K562 (cell line): ENCODE measurements around the gene SNCG. TPM values are rescaled to one million over a fixed set of nuclear protein-coding genes. Genes with fewer than 3 reads are reported as not detected.
A peak's percentile ranks its signal among the peaks of the same experiment; 100 is the strongest.

Experiments
- DMBX1 ChIP-seq: fragments of 250-450 bp; sonication (Bioruptor Pico); IDR thresholded peaks from 2 replicates; pipeline ENCODE4 v1.8.0; 2022; ENCODE audit warnings: inconsistent platforms, mild to moderate bottlenecking, moderate library complexity, borderline replicate concordance
- MLLT1 ChIP-seq, 2 experiments: fragments of 450-650 bp; IDR thresholded peaks; 2 replicates each; pipeline ENCODE4 v1.6.1; 2016
- PHF21A ChIP-seq: fragments of 450-650 bp; IDR thresholded peaks from 2 replicates; pipeline ENCODE4 v1.6.1; 2017; ENCODE audit warnings: low read depth, borderline replicate concordance
- PRDM10 ChIP-seq: fragments of 450-650 bp; IDR thresholded peaks from 2 replicates; pipeline ENCODE4 v1.6.1; 2018; ENCODE audit not compliant: partially characterized antibody
- THRA ChIP-seq: fragments of 450-650 bp; IDR thresholded peaks from 2 replicates; pipeline ENCODE4 v1.6.1; 2017; ENCODE audit warnings: mild to moderate bottlenecking, moderate library complexity
- ZNF318 ChIP-seq, 2 experiments: fragments of 450-650 bp; IDR thresholded peaks; 2 replicates each; pipeline ENCODE4 v1.6.1; 2016; ENCODE audit warnings: mild to moderate bottlenecking in 2 of 2, borderline replicate concordance in 1 of 2, low read depth in 1 of 2, moderate library complexity in 1 of 2
- ZNF655 ChIP-seq: fragments of 250-450 bp; sonication (Bioruptor Pico); IDR thresholded peaks from 2 replicates; pipeline ENCODE4 v1.5.0; 2021
- polyA plus RNA-seq, 8 experiments: library from polyadenylated mRNA; depleted of rRNA in 4 of 8; stranded (reverse) in 5 of 8; unstranded in 3 of 8; fragments of >200 nt; fragmentation: Nextera tagmentation in 2 of 8; fragmentation: Illumina TruSeq in 1 of 8; extraction: Ambion mirVana in 2 of 8; extraction: Trizol in 1 of 8; gene quantifications; 2 replicates each; pipeline versions ENCODE4 v1.2.1 to v1.2.3, GENCODE V29; 2011 to 2014; ENCODE audit warnings: inconsistent platforms in 1 of 8, missing spikeins in 1 of 8
- total RNA-seq, 7 experiments: library from RNA; depleted of rRNA in 6 of 7; stranded (reverse); fragments of >200 nt in 6 of 7; fragmentation: Illumina TruSeq in 2 of 7; extraction: Trizol in 2 of 7; gene quantifications; 2 replicates each; pipeline versions ENCODE4 v1.2.1 to v1.2.3, GENCODE V29; 2011 to 2021; ENCODE audit warnings: low replicate concordance in 1 of 7

The SNCG gene
- total and polyA plus RNA-seq, 9 of the 15 experiments (the other 6 are each of a cell fraction or from before 2014, with no cell fraction given), result 9.8 to 146 (median 93.6) TPM

GRCh38 chr10:86960003-86960862 is 1.8 kb downstream of the SNCG start (continued):
- TF ChIP-seq ZNF318 (IDR thresholded peaks at IDR 0.05; ENCODE audit: borderline replicate concordance in 1 of 2, low read depth in 1 of 2) (no peak), MLLT1 (IDR thresholded peaks at IDR 0.05) (peak in 1 of 2 experiments; percentile 44; a peak in 1 of 4 replicates), PRDM10 (no peak), PHF21A (no peak), DMBX1 (no peak), THRA (no peak), ZNF655 (CRISPR knock-in tag) (no peak)
